AG10803 (cell line): ENCODE measurements around the gene EEIG2.
A peak's percentile ranks its signal among the peaks of the same experiment; 100 is the strongest.

Source experiments
- DNase-seq: peaks from one replicate; pipeline ENCODE4 v3.0.0; 2010; ENCODE audit warnings: low read depth
- H3K4me3 ChIP-seq: 2 replicates; pipeline ENCODE4 v1.5.1; 2011; ENCODE audit warnings: mild to moderate bottlenecking, low read length, control low read depth
- CTCF ChIP-seq: conservative IDR thresholded peaks from 2 replicates; pipeline ENCODE4 v1.5.1; 2011; ENCODE audit warnings: mild to moderate bottlenecking, low read length, control low read depth, inconsistent platforms

The EEIG2 gene

GRCh38 chr1:108609483-108610049 is 49.7 kb downstream of the EEIG2 start:
- peak; percentile 20 for DNase-seq

More at GRCh38 chr1:108609483-108610049, 49.7 kb downstream of the EEIG2 start:
- no peak for TF ChIP-seq CTCF
- no peak overlapping the region for H3K4me3 ChIP-seq
